ENCODE measurements around the gene MAGEA3. TPM values are rescaled to one million over a fixed set of nuclear protein-coding genes. Genes with fewer than 3 reads are reported as not detected.
"Not testable (repeated sequence)": the region's sequence is repeated elsewhere in the genome, so short reads cannot be mapped to it uniquely, and the experiment has no call there.

Gene MAGEA3
- total RNA-seq, 1 donor from 2014 or later: not detected

- TF ChIP-seq CTCF (IDR thresholded peaks at IDR 0.05; ENCODE audit: partially characterized antibody, unreplicated experiment): no peak
- H3K27ac Mint-ChIP-seq (ENCODE audit: unreplicated experiment): no peak overlapping the region
Measured at GRCh38 chrX:152735860-152736511, 37.4 kb downstream of the MAGEA3 start.

DNA sequence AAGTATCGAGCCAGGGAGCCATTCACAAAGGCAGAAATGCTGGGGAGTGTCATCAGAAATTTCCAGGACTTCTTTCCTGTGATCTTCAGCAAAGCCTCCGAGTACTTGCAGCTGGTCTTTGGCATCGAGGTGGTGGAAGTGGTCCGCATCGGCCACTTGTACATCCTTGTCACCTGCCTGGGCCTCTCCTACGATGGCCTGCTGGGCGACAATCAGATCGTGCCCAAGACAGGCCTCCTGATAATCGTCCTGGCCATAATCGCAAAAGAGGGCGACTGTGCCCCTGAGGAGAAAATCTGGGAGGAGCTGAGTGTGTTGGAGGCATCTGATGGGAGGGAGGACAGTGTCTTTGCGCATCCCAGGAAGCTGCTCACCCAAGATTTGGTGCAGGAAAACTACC is 37.9 kb downstream of the MAGEA3 start:
- not testable (repeated sequence) for H3K4me1 Mint-ChIP-seq (ENCODE audit: low read depth, unreplicated experiment); H3K27ac Mint-ChIP-seq (ENCODE audit: unreplicated experiment); H3K9me3 Mint-ChIP-seq (ENCODE audit: unreplicated experiment); H3K36me3 Mint-ChIP-seq (ENCODE audit: unreplicated experiment); DNase-seq; H3K27me3 Mint-ChIP-seq (ENCODE audit: unreplicated experiment); H3K4me3 Mint-ChIP-seq (ENCODE audit: unreplicated experiment)

More at GRCh38 chrX:152735860-152736511, 37.4 kb downstream of the MAGEA3 start:
- Mint-ChIP-seq H3K36me3 (ENCODE audit: unreplicated experiment) (no peaks in the 10 kb centered on the region), H3K4me3 (ENCODE audit: unreplicated experiment) (no peak overlapping the region), H3K4me1 (ENCODE audit: low read depth, unreplicated experiment) (no peaks in the 10 kb centered on the region), H3K9me3 (ENCODE audit: unreplicated experiment) (peaks cover 1% of the 10 kb centered on the region), H3K27me3 (ENCODE audit: unreplicated experiment) (no peaks in the 10 kb centered on the region)
- no peak for DNase-seq

DNA sequence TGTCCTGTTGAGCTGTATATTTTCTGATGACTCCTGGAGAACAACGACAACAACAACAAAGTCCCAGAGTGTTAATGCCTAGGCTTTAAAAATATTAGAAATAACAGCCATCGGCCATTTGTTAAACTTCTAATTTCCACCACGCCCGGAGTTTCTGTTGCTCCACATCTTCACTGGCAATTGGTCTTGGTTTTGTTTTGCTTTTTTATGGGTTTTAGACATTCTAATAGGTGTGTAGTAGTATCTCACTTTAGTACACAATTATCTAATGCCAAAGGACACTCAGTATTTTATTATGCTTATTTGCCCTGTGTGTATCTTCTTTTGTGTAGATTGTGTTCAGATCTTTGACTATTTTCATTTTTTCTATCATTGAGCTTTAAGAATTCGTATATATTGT is 40.0 kb downstream of the MAGEA3 start:
- DNase-seq: no peak
- no peak for TF ChIP-seq CTCF (IDR thresholded peaks at IDR 0.05; ENCODE audit: partially characterized antibody, unreplicated experiment)
- H3K4me1 Mint-ChIP-seq (ENCODE audit: low read depth, unreplicated experiment): no peaks in the 10 kb centered on the region
- H3K4me3 Mint-ChIP-seq (ENCODE audit: unreplicated experiment): no peak overlapping the region
- H3K27me3 Mint-ChIP-seq (ENCODE audit: unreplicated experiment): no peaks in the 10 kb centered on the region
- H3K9me3 Mint-ChIP-seq (ENCODE audit: unreplicated experiment): peaks cover 1% of the 10 kb centered on the region
- no peaks in the 10 kb centered on the region for H3K36me3 Mint-ChIP-seq (ENCODE audit: unreplicated experiment)
- no peak overlapping the region for H3K27ac Mint-ChIP-seq (ENCODE audit: unreplicated experiment)

Other genes with a start within 250 kb of the MAGEA3 start
- gene GABRA3, start 247.5 kb upstream of the MAGEA3 start, total RNA-seq (ENCODE audit: unreplicated experiment): 2.1 TPM
- 2.6 TPM for gene GABRQ, start 60.9 kb upstream of the MAGEA3 start, total RNA-seq (ENCODE audit: unreplicated experiment)
- gene CSAG2, start 10.5 kb downstream of the MAGEA3 start, total RNA-seq (ENCODE audit: unreplicated experiment): not detected
- gene MAGEA2B, start 15.8 kb downstream of the MAGEA3 start, total RNA-seq (ENCODE audit: unreplicated experiment): 10.6 TPM
- 0.98 TPM for gene CSAG1, start 34.9 kb downstream of the MAGEA3 start, total RNA-seq (ENCODE audit: unreplicated experiment)
- gene MAGEA12, start 35.0 kb downstream of the MAGEA3 start, total RNA-seq (ENCODE audit: unreplicated experiment): 1.1 TPM
- 2.7 TPM for gene MAGEA2, start 55.0 kb downstream of the MAGEA3 start, total RNA-seq (ENCODE audit: unreplicated experiment)
- 7.4 TPM for gene CSAG3, start 60.4 kb downstream of the MAGEA3 start, total RNA-seq (ENCODE audit: unreplicated experiment)
- gene MAGEA6, start 70.9 kb downstream of the MAGEA3 start, total RNA-seq (ENCODE audit: unreplicated experiment): 0.32 TPM
- gene CETN2, start 132.0 kb downstream of the MAGEA3 start, total RNA-seq (ENCODE audit: unreplicated experiment): 23.6 TPM
- gene NSDHL, start 132.3 kb downstream of the MAGEA3 start, total RNA-seq (ENCODE audit: unreplicated experiment): 36.1 TPM
- 1.1 TPM for gene ZNF185, start 199.3 kb downstream of the MAGEA3 start, total RNA-seq (ENCODE audit: unreplicated experiment)

All from glutamatergic neuron (in vitro differentiated cells).